GM13976 (cell line): ENCODE results near the gene ZHX3.

Experiments used
- DNase-seq: peaks from one replicate; pipeline ENCODE4 v3.0.0; 2012; ENCODE audit warnings: low spot score
- CTCF ChIP-seq: IDR thresholded peaks from 2 replicates; pipeline ENCODE4 v1.5.1; 2012; ENCODE audit warnings: borderline replicate concordance, mild to moderate bottlenecking; ENCODE audit not compliant: insufficient read depth; ENCODE audit errors: extremely low read depth, missing control alignments, control extremely low read depth
- in situ Hi-C: fragments of 300-500 bp; cut with MboI; formaldehyde crosslinking; loops from one replicate; pipeline ENCODE4 v1.12.0; 2022; ENCODE audit warnings: low sequenced_read_pairs, mixed read lengths, inconsistent platforms; ENCODE audit not compliant: unreplicated experiment

The ZHX3 gene

DNA sequence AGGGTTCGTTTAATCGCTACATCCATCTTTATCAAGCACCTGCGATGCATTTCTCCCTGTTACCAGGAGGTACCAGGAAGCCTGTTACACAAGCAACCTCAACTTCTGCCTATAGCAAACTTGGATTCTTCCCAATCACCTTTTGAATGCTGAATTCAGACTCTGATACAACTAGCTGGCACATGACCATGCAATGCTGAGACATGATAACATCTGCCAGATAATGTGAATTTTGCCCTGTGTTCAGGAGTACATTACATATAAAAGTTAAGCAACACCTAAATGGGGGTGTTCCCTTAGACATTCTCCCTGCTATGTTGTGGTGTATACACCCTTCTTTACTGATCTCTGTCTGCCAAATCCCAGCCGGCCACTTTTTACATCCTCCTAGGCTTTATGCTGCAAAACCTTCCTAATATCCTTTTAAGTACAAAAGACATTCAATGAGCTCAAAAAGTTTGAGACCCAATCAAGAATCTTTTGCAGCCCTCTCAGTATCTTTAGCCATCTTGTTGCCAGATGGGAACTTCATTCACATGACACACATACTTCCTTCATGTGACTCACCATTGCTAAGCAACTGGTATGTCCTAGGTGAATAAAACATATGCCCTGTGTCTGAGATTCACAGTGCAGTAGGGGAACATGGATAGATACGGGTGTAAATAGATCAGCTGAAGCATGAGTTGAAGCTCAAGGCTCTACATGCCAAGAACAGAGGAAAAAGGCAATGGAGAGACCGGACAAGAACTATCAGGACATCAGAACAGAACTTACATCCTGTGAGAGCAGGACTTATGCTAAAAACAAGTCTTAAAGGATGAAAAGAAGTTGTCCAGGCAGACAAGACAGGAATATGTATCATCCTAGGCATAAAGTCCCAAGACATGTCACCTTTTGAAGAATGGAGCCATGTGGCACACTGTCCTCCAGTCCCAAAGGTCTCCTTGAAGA lies 84.3 kb downstream of the ZHX3 start:
- in situ Hi-C loops: no loop called here
- no peak for DNase-seq
- no peak for TF ChIP-seq CTCF

DNA sequence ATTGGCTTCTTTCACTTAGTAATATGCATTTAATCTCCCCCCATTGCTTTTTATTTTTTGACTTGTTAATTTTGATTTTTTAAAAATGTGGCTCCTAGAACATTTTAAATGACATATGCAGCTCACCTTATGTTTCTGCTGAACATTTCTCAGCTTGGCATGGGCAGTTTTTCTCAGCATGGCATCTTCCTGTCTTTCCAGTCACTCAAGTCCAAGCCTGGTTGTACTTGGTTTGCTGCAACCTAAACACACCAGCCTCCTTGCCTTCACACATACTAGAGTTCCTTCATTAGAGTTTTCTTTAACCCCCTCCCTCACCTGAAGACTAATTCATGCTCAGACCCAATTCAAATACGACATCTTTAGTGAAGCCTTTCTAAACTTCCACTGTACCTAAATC lies 86.4 kb downstream of the ZHX3 start:
- in situ Hi-C loops: no loop called here
- DNase-seq: no peak
- TF ChIP-seq CTCF: no peak

DNA sequence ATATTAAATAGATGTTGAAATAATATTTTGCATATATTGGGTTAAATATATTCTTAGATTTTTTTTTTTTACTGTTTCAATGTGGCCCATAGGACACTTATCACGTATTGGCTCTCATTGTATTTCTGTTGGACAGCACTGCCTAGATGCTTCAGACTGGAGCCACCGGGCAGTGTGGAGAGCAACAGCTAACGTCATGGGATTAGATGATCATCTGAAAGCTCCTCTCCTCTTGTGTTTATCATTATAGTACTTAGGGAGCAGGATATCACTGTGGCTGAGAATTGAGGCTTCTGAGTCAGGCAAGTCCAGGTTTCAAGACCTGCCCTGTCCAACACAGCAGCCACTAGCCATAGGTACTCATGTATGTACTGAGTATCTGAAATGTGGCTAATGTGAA lies 87.4 kb downstream of the ZHX3 start:
- TF ChIP-seq CTCF: no peak
- in situ Hi-C loops: no loop called here

GRCh38 chr20:41229259-41229658 lies 88.3 kb downstream of the ZHX3 start:
- TF ChIP-seq CTCF: no peak
- no peak for DNase-seq
- in situ Hi-C loops: no loop called here

More for the DNA sequence above, 87.4 kb downstream of the ZHX3 start:
- DNase-seq: no peak

GRCh38 chr20:41228858-41229257 lies 88.7 kb downstream of the ZHX3 start:
- in situ Hi-C loops: no loop called here
- DNase-seq: no peak
- no peak for TF ChIP-seq CTCF

DNA sequence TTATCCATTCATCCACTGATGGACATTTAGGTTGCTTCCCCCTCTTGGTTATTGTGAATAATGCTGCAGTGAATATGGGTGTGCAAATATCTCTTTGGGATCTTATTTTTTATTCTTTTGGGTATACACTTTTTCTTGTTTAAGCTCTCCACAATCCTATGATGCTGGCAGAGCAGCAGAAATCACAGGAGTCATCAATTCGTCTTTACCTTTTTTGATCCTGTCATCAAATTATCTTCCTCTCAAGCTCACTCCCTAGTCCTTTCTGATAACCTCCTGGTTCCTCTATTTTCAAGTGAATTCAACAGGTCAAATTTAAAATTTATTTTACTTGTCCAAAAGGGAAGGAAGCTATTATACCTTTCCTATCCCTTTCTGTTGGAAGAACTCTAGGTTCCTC lies 91.1 kb downstream of the ZHX3 start:
- in situ Hi-C loops: no loop called here
- no peak for TF ChIP-seq CTCF
- no peak for DNase-seq
